MM.1S (cell line): Measurements from ENCODE around the gene TMCO6.

Experiments used
- DNase-seq: peaks from one replicate; pipeline ENCODE4 v3.0.0-alpha.2; 2015
- H2AFZ ChIP-seq: fragments of 300-600 bp; sonication (generic); 2 replicates; pipeline ENCODE4 v1.6.0; 2016; ENCODE audit warnings: antibody characterized with exemption, low read length
- H3F3A ChIP-seq: fragments of 300-600 bp; sonication (generic); 2 replicates; pipeline ENCODE4 v1.6.1; 2016; ENCODE audit warnings: mild to moderate bottlenecking, antibody characterized with exemption, low read length, moderate library complexity, mixed read lengths; ENCODE audit not compliant: insufficient read depth
- H3K27ac ChIP-seq: fragments of 300-600 bp; sonication (generic); 2 replicates; pipeline ENCODE4 v1.5.1; 2016; ENCODE audit warnings: mild to moderate bottlenecking, low read length
- H3K27me3 ChIP-seq: fragments of 300-600 bp; sonication (generic); replicated peaks from 2 replicates; pipeline ENCODE4 v1.6.0; 2016; ENCODE audit warnings: low read length; ENCODE audit not compliant: insufficient read depth
- H3K36me3 ChIP-seq: fragments of 300-600 bp; sonication (generic); replicated peaks from 2 replicates; pipeline ENCODE4 v1.6.1; 2016; ENCODE audit warnings: mild to moderate bottlenecking, low read length, mixed read lengths; ENCODE audit not compliant: insufficient read depth
- H3K4me1 ChIP-seq: fragments of 300-600 bp; sonication (generic); 2 replicates; pipeline ENCODE4 v1.6.1; 2016; ENCODE audit warnings: low read length, mixed read lengths
- H3K4me2 ChIP-seq: fragments of 300-600 bp; sonication (generic); 2 replicates; pipeline ENCODE4 v1.6.0; 2016; ENCODE audit warnings: low read depth, low read length
- H3K4me3 ChIP-seq: fragments of 300-600 bp; sonication (generic); 2 replicates; pipeline ENCODE4 v1.5.1; 2016; ENCODE audit warnings: low read length, mixed read lengths
- H3K79me2 ChIP-seq: fragments of 300-600 bp; sonication (generic); 2 replicates; pipeline ENCODE4 v1.6.1; 2016; ENCODE audit warnings: mixed run types, low read length, mixed read lengths
- H3K9ac ChIP-seq: fragments of 300-600 bp; sonication (generic); 2 replicates; pipeline ENCODE4 v1.6.1; 2016; ENCODE audit warnings: low read length, mixed read lengths
- H3K9me2 ChIP-seq: fragments of 300-600 bp; sonication (generic); replicated peaks from 2 replicates; pipeline ENCODE4 v1.6.1; 2016; ENCODE audit warnings: mild to moderate bottlenecking, low read length, mixed read lengths; ENCODE audit not compliant: insufficient read depth
- H3K9me3 ChIP-seq: fragments of 300-600 bp; sonication (generic); replicated peaks from 2 replicates; pipeline ENCODE4 v1.6.1; 2016; ENCODE audit warnings: mild to moderate bottlenecking, low read length, mixed read lengths; ENCODE audit not compliant: insufficient read depth
- H4K20me1 ChIP-seq: fragments of 300-600 bp; sonication (generic); 2 replicates; pipeline ENCODE4 v1.6.1; 2016; ENCODE audit warnings: mild to moderate bottlenecking, low read length, moderate library complexity, mixed read lengths; ENCODE audit not compliant: insufficient read depth
- EZH2 ChIP-seq: fragments of 300-600 bp; sonication (generic); optimal IDR thresholded peaks from 2 replicates; pipeline ENCODE3; 2017; ENCODE audit warnings: low read depth, mild to moderate bottlenecking, antibody characterized with exemption, low read length, mixed read lengths
- EZH2phosphoT487 ChIP-seq: fragments of 300-600 bp; sonication (generic); IDR thresholded peaks from 2 replicates; pipeline ENCODE4 v1.6.1; 2018; ENCODE audit warnings: antibody characterized with exemption, low read length
- TF ChIP-seq, protein P1 (sequence below): fragments of 300-600 bp; sonication (generic); IDR thresholded peaks from 2 replicates; pipeline ENCODE4 v1.5.1; 2016; ENCODE audit warnings: antibody characterized with exemption, low read length, mixed read lengths

The TMCO6 gene

GRCh38 chr5:140672455-140673186 lies 33.4 kb downstream of the TMCO6 start:
- TF ChIP-seq EZH2phosphoT487 (no peak), EZH2 (no peak)
- TF ChIP-seq, protein P1, sequence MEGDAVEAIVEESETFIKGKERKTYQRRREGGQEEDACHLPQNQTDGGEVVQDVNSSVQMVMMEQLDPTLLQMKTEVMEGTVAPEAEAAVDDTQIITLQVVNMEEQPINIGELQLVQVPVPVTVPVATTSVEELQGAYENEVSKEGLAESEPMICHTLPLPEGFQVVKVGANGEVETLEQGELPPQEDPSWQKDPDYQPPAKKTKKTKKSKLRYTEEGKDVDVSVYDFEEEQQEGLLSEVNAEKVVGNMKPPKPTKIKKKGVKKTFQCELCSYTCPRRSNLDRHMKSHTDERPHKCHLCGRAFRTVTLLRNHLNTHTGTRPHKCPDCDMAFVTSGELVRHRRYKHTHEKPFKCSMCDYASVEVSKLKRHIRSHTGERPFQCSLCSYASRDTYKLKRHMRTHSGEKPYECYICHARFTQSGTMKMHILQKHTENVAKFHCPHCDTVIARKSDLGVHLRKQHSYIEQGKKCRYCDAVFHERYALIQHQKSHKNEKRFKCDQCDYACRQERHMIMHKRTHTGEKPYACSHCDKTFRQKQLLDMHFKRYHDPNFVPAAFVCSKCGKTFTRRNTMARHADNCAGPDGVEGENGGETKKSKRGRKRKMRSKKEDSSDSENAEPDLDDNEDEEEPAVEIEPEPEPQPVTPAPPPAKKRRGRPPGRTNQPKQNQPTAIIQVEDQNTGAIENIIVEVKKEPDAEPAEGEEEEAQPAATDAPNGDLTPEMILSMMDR, result no peak
- Histone ChIP-seq H3K4me2 (no peak overlapping the region), H3K9me3 (no peaks in the 10 kb centered on the region), H2AFZ (no peak overlapping the region), H3F3A (no peaks in the 10 kb centered on the region; the same call in 1 of the 2 replicates), H3K9me2 (no peaks in the 10 kb centered on the region), H3K27ac (no peak overlapping the region), H3K9ac (no peak overlapping the region), H3K36me3 (peaks cover 4% of the 10 kb centered on the region; the same call in 1 of the 2 replicates), H4K20me1 (no peaks in the 10 kb centered on the region), H3K4me3 (no peak overlapping the region), H3K27me3 (no peaks in the 10 kb centered on the region), H3K79me2 (peaks cover 17% of the 10 kb centered on the region), H3K4me1 (peaks cover 2% of the 10 kb centered on the region; the same call in 1 of the 2 replicates)
- no peak for DNase-seq

DNA sequence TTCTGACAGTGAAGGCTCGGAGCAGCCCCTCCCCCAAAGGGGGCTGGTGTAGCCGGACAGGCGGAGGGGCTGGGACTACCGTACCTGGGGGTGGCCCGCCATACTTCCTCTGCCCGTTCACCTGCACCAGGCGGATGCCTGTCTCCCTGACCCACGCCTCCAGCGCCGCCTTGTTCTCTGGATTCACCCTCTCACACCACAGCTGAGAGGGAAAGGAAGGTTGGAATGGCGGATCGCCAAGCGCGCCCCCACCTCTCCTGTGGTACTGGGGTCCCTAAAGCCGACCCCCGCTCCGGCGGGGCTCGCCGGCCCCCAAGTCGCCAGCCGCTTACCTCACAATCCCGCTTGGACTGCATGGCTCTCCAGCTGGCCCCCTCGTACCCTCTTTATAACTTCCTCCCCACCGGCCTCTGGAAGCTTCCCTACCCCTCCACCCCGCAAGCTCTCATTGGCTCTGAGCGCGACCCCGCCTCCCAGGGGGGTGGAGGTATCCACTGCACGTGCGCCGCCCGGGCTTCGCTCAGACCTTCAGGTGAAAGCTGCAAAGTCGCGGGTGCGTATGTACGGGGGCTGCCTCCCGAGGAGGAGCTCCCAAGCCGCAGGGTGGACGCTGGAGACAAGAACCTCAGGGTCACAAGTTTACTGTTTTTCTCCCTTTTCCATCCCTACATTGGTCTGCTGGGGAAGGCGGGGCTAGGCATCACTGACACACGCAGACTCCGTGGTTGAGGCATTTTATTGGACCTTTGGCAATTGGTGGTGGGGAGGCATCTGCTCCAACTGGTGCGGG lies 34.1 kb downstream of the TMCO6 start, which contains the start of gene DND1:
Gene DND1 (minus strand): TSS at position 390 of the 790 bp plus-strand sequence. CDS start 34 bp downstream, at position 356.
- H3K9me3 ChIP-seq, result no peaks in the 10 kb centered on the region
- H3F3A ChIP-seq, result no peaks in the 10 kb centered on the region; the same call in 1 of the 2 replicates
- DNase-seq, result no peak
- H3K4me2 ChIP-seq, result no peak within 1 kb of the TSS
- H3K9ac ChIP-seq, result no peak within 1 kb of the TSS
- H3K4me3 ChIP-seq, result no peak within 1 kb of the TSS
- H3K36me3 ChIP-seq, result peaks cover 4% of the 10 kb centered on the region; the same call in 1 of the 2 replicates
- H4K20me1 ChIP-seq, result no peaks in the 10 kb centered on the region
- no peak within 1 kb of the TSS for H3K27ac ChIP-seq
- peaks cover 9% of the 10 kb centered on the region; the same call in 1 of the 2 replicates for H3K79me2 ChIP-seq
- no peak within 1 kb of the TSS for H2AFZ ChIP-seq
- H3K27me3 ChIP-seq, result no peaks in the 10 kb centered on the region
- no peak for TF ChIP-seq EZH2phosphoT487
- TF ChIP-seq, protein P1, result no peak
- no peaks in the 10 kb centered on the region for H3K9me2 ChIP-seq
- H3K4me1 ChIP-seq, result peaks cover 7% of the 10 kb centered on the region; the same call in 1 of the 2 replicates

GRCh38 chr5:140674211-140674610 lies 35.0 kb downstream of the TMCO6 start:
- Histone ChIP-seq H3K4me1 (peaks cover 7% of the 10 kb centered on the region; the same call in 1 of the 2 replicates), H3K9me3 (no peaks in the 10 kb centered on the region), H3F3A (no peaks in the 10 kb centered on the region; the same call in 1 of the 2 replicates), H3K4me3 (no peak overlapping the region), H3K4me2 (no peak overlapping the region), H3K79me2 (peaks cover under 1% of the 10 kb centered on the region; the same call in 1 of the 2 replicates), H3K9ac (no peak overlapping the region), H3K27me3 (no peaks in the 10 kb centered on the region), H3K27ac (no peak overlapping the region), H3K36me3 (peaks cover 4% of the 10 kb centered on the region; the same call in 1 of the 2 replicates), H3K9me2 (no peaks in the 10 kb centered on the region), H2AFZ (no peak overlapping the region), H4K20me1 (no peaks in the 10 kb centered on the region)
- no peak for TF ChIP-seq EZH2
- no peak for TF ChIP-seq EZH2phosphoT487
- TF ChIP-seq, protein P1, result no peak
- DNase-seq, result no peak
